DLD1 (cell line): Measurements from ENCODE around the gene JAZF1.

ENCODE experiments used
- in situ Hi-C: cut with HindIII; loops from 2 replicates; pipeline ENCODE4 v1.10.0; 2017; ENCODE audit warnings: low sequenced_read_pairs

Gene JAZF1

DNA sequence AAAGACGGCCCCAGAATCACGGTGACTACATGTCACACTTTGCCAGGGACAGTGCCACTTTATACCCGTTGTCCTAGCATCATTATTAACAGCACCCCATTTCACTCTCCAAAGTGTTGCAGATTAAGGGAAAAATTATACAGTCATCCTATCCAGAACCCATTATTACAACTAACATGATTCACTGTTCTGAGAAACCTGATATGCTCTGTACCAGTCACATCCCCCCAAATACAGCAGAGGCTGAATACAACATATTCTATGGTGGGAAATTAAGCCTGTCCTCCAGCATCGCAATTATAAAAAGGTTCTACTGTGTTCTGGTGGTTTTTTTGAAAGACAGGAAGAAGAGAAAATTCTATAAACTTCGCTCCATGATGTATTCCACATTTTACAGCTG lies 162.1 kb downstream of the JAZF1 start:
- in situ Hi-C loops, result loop anchor here (25.0 kb wide), 1 partner anchor 806 kb away; the partner anchor contains the start of gene HOXA13

DNA sequence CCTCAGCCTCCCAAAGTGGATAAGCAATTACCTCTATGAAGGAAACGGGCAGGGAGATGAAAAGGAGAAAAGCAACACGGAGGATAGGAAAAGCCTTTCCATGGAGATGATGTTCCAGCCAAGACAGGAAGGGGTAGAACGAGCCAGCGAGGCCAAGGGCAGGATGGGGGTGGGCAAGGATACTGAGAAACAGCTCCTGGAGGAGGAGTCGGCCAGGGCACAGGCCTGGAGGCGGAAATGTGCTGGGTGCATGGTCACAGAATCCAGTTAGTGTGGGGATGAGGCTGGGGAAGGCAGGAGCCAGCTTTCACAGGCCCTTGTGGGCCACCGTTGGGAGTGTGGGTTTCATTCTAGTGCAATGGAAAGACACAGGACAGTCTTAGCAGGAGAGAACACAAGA lies 162.6 kb downstream of the JAZF1 start:
- in situ Hi-C loops, result loop anchor here (25.0 kb wide), 1 partner anchor 806 kb away; the partner anchor contains the start of gene HOXA13

DNA sequence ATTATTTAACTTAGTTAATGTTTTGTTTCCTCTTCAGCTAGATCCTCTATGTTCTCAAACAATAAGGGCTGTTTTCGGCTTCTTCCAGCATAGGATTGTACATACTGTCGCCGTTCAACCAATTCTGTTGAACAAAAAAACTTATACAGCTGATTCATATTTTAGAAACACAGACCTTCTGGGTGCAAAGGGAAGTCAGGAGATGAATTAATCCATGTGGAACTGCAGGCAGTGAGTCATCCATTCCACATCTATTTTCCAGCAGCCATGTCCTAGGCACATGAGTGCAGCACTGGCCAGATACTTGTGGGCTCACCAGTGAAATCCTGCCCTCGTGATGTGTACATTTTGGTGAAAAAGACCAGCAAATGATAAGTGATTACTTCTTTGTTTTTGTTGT lies 163.2 kb downstream of the JAZF1 start:
- in situ Hi-C loops, result loop anchor here (25.0 kb wide), 1 partner anchor 805 kb away; the partner anchor contains the start of gene HOXA13

DNA sequence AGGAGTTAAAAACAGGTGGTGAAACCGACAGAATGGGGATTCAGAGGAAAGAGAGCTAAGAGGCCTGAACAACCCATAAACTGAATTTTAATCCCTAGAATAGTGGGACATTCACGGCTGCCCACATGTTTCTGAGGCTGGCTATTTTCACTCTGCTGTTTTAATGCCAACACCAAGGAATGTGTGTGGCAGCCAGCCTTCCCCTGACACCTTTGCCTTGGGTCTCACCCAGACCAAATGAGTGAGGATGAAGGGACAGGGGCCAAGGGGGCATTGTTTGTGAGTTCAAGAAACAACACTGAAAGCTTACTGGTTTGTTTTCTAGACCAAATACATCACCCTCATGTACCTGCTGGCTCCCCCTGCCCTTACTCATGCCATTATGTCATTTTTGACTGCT lies 164.3 kb downstream of the JAZF1 start:
- in situ Hi-C loops, result loop anchor here (25.0 kb wide), 1 partner anchor 804 kb away; the partner anchor contains the start of gene HOXA13

DNA sequence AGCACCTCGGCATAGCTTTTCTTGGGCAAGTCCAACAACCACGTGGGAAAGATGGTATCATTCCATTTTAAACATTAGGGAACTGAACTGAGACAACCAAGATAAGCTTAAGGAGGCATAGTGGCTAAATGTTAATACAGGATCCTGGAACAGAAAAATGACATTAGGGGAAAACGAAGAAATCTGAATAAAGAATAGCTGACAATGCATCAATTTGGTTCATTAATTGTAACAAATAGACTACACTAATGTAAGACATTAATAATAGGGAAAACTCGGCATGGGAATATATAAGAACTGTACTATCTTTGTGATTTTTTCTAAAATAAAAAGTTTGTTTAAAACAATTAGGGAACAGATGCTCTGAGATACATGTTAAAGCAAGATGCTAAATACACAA lies 165.4 kb downstream of the JAZF1 start:
- in situ Hi-C loops, result loop anchor here (25.0 kb wide), 1 partner anchor 803 kb away; the partner anchor contains the start of gene HOXA13

DNA sequence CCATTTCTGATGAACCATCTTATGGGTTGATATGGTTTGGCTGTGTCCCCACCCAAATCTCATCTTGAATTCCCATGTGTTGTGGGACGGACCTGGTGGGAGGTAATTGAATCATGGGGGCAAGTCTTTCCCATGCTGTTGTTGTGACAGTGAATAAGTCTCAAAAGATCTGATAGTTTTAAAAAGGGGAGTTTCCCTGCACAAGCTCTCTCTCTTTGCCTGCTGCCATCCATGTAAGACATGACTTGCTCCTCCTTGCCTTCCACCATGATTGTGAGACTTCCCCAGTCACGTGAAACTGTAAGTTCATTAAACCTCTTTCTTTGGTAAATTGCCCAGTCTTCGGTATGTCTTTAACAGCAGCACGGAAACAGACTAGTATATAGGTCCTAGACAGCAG lies 166.3 kb downstream of the JAZF1 start:
- in situ Hi-C loops, result loop anchor here (25.0 kb wide), 1 partner anchor 802 kb away; the partner anchor contains the start of gene HOXA13

DNA sequence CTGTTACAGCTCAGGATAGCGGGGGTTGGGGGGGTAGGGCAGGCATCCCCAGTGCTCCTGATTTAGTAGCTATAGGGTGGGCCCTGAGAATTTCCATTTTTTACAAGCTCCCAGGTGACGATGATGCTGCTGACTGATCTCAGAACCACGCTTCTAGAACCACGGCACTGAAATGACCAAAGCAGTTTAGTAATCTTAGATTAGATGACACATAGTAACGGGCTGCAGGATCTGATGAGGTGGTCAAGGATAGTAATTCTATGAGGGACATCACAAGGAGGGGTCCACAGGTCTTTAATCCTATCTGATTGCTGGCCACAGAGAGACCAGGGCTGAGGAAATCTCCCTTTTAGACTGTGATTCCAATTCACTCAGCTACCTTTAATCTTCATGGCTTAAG lies 167.2 kb downstream of the JAZF1 start:
- in situ Hi-C loops, result loop anchor here (25.0 kb wide), 1 partner anchor 801 kb away; the partner anchor contains the start of gene HOXA13

DNA sequence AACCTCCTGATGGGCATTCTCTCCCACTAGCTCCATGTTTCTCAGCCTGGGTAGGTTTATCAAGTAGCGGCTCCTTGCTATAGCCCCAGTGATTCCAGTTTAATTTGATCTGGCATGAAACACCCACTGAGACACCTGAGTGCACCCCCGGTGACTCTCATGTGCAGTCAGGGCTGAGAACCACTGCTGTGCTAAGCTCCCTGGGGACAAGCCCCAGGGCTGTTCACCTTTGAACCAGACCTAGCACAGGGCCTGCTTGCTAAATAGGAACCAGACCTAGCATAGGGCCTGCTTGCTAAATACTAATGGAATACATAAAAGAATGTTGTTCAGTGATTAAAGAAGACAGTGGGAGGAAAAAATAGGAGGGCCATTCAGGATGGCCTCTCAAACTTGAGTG lies 167.6 kb downstream of the JAZF1 start:
- in situ Hi-C loops, result loop anchor here (25.0 kb wide), 1 partner anchor 801 kb away; the partner anchor contains the start of gene HOXA13

DNA sequence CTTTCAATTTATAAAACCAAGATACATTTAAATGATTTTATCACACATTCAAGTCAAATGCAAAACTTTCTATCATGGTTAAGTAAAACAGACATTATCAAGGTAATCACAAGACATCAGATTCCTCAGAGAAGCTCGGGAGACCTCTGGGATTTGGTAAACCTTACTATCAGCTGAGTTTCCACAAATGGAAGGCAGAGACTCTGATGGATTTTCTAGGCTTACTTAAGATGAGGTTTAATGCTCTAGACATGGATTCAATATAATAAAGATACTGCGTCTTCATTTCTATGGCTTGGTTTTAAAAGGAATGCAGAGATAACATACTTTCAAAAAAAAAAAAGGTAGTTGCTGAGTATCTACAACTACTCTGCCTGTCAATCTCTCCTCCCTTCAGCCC lies 171.7 kb downstream of the JAZF1 start:
- in situ Hi-C loops, result loop anchor here (25.0 kb wide), 1 partner anchor 797 kb away; the partner anchor contains the start of gene HOXA13

DNA sequence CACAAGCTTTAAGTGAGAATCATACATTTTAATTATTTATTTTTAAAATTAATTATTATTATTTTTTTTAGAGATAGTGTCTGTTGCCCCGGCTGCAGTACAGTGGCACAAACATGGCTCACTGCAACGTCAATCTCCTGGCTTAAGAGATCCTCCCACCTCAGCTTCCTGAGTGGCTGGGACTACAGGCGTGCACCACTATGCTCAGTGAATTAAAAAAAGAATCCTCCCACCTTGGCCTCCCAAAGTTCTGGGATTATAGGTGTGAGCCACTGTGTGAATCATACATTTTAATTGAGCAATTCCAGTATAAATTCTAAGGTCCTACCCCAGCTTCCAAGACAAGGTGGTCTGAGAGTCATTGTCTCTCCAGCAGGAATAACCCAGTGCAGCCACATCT lies 172.4 kb downstream of the JAZF1 start:
- in situ Hi-C loops, result loop anchor here (25.0 kb wide), 1 partner anchor 796 kb away; the partner anchor contains the start of gene HOXA13

DNA sequence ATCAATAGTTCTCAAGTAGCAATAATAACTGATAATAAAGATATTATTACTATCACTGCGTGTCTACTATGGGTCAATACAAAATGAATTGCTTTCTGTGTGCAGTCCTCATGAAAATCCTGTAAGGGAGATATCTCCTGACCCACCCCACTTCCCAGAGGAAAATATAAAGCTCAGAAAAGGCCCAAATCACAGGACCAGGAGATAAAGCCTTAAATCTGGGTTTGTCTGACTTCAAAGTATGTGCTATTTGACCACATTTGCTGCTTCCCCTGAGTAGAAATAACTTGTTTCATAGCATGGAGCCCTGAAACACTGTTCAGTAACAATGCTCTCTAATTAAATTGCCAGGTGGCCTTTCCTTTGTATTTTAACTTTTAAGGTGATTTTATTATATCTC lies 174.1 kb downstream of the JAZF1 start:
- in situ Hi-C loops, result loop anchor here (25.0 kb wide), 1 partner anchor 794 kb away; the partner anchor contains the start of gene HOXA13

DNA sequence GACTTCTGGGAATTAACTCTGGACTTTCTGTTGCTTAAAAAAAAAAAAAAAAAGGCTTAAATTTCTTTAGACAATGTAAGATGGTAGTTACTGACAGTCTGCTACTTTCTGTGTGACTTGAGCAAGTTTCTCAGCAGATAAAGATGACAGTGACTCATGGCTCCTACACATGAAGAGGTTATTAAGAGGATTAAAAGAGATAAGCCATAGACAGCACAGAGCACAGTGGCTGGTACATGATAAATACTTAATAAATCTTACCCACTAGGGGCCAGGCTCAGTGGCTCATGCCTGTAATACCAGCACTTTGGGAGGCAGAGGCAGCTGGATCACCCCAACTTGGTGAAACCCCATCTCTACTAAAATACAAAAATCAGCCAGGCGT lies 174.8 kb downstream of the JAZF1 start:
- in situ Hi-C loops, result loop anchor here (25.0 kb wide), 1 partner anchor 794 kb away; the partner anchor contains the start of gene HOXA13

DNA sequence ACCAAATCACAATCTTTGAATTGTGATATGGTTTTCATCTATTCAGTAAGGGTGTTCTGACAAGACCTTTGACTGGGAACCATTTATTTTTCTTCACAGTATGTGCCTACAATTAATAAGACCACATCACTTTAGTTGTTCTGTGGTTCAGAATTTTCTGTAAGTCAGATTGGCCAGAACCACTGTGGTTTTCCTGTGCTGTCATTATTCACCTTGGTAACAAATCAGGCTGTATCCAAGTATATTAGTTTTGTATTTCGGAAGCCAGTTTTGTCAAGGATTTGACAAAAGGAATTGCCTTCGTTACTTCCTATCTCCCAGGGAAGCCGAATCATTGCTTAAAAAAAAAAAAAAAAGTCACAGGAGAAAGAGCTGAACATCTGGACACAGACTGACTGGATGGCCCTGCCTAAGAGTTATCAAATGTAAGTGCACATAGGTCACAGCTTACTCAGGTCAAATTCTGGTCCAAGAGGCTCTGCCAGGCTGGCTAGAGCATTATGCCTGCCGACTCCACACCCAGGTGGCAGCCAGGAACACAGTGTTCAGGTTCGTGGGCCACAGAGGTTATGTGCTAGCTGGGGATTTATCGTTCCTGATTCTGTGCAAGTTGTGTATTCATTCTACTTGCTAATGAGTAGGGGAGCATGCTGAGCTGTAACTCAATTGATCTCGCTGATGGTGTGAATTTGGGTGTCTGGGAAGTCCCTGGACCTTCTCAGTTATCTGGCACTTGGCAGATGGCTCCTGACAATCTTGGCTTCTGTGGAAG lies 175.3 kb downstream of the JAZF1 start:
- in situ Hi-C loops, result loop anchor here (25.0 kb wide), 1 partner anchor 793 kb away; the partner anchor contains the start of gene HOXA13

DNA sequence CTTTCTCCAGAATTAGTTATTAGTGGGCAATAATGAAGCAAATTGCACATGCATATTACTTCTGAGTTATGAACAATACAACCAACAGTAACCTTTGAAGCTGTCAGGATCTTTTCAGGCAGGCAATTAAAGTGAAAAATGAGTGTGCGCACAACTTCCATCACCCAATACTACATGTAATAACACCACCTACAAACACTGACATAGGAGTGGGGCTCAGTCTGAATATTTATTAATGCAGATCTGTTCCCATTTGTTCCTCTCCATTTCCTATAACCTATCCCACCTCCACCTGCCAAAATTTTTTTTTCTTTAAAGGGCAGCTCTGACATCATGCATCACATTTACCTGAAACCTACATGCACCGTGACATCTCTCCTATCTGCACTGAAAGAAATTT lies 177.2 kb downstream of the JAZF1 start:
- in situ Hi-C loops, result loop anchor here (25.0 kb wide), 1 partner anchor 791 kb away; the partner anchor contains the start of gene HOXA13

DNA sequence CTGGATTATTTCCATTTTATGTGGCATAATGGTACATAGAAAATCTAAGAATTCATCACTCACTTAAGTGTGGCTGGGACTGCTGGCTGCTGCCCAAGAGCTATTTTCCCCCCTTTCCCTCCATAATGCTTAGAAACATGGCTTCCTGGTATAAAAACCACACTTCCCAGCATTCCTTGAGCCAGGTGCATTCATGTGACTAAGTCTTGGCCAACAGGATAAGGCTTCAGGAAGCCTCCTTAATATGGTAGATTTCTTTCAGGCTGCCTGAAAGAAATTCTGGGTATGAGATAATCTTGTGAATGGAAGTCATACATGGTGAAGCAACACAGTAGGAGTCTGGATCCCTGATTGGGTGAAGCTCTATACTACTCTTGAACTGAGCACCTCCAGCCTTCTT lies 178.0 kb downstream of the JAZF1 start:
- in situ Hi-C loops, result loop anchor here (25.0 kb wide), 1 partner anchor 790 kb away; the partner anchor contains the start of gene HOXA13

DNA sequence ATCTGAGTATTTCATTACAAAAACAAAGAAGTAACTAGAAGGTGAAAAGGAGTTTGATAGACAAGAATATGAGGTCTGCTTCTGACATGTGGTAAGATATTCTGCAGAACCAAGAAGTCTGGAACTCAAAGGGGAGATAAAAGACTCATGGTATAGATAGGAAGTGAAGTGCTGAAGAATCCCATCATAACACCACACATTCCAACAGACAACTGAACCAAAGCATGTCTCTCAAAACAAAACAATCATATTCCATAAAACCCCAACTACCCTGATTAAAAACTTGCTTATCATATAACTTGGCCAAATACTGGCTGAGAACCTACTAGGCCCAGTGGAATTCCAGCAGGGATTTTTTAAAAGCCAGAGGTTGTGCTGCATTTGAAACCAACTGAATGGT lies 178.7 kb downstream of the JAZF1 start:
- in situ Hi-C loops, result loop anchor here (25.0 kb wide), 1 partner anchor 790 kb away; the partner anchor contains the start of gene HOXA13

DNA sequence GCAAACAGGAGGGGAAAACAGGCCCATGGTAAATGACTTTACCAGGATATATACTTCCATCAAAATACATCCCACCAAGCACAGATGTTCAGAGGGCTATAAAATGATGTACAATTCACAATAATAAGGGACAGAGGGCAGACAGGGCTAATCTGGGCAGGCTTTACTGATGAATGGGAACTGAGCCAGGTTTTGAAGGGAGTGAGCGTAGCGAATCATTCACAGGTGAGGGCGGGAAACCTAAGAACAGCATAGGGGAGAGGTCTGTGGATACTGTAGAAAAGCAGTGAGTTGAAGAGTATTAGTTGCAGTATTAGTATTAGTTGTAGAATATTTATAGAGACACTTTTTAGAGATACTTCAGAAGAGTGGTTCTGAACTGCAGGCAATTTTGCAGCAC lies 180.8 kb downstream of the JAZF1 start:
- in situ Hi-C loops, result loop anchor here (25.0 kb wide), 1 partner anchor 788 kb away; the partner anchor contains the start of gene HOXA13

DNA sequence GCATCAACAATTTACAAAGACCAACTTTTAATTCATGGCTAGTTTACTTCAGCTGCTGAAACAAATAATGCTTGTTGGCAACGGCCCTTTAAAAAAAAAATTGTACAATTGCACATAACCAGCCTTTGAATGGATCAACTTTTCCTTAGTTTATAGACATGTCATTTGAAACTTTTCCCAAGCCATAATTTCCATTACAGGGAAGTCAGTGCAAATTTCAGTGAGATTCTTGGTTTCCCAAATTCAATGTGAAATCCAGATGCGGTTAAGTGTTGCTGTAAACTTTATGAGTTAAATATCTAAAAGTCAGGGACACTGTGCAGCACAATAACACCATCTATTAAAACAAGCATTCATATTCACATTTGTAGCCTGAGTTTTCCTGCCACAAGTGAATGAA lies 182.2 kb downstream of the JAZF1 start:
- in situ Hi-C loops, result no loop called here

DNA sequence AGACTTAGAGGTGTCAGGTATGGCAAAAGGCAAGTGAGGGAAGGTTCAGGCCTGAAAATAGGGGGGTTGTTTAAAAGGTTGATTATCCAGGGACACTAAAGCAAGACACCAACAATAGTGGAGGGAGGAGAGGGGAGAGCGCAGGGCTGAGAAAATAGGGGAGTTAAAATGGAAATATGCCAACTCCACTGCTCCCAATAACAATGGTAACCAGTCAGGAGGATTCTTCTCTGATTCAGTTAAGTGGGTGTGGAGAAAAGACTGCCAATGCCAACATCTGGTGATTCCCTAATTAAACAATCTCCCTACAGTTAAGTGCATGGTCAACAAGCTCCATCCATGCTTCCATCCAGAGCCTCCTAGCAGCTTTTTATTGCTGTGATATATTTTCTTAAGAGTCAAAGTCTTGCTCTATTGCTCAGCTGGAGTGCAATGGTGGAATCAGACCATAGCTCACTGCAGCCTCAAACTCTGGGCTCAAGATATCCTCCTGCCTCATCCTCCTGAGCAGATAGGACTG lies 183.3 kb downstream of the JAZF1 start:
- in situ Hi-C loops, result no loop called here

DNA sequence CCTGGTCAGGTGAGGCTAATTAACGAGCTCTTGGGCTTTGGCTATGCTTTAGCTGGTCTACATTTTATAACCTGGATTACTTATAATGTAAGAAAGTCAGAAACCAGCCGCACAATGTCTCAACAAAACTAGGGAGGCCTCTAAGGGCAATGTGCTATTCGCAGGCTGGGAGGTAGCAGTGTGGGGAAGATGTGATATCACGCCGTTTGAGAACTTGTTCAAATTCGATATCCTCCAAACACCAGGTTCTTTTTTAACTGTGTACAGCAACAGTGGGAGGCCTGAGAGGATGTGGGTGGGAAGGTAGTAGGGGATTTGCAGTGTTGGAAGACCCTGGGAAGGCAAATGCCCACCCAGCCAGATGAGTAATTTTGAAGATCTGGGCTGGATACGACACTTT lies 184.5 kb downstream of the JAZF1 start:
- in situ Hi-C loops, result no loop called here

DNA sequence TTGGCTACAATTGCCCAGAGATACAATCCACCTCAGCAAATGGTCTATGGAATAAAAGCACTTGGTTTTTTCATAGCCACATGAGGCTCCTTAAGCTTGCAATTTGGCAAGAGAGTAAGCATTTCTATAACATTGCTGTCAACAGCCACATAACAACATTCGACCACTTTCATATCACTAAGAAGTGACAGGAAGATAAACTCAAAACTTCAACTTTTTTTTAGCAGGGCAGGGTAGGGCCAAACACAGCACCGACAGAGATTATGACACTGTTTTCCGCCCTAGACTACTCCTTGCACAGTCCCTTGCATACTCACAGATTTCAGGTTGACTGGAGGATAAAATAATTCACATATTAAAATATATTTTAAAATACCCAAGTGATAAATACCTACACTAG lies 185.4 kb downstream of the JAZF1 start:
- in situ Hi-C loops, result no loop called here
